HCT116 (cell line): ENCODE measurements around the gene ABHD16B. TPM values are rescaled to one million over a fixed set of nuclear protein-coding genes. Genes with fewer than 3 reads are reported as not detected.

Experiments used
- ATAC-seq: fragments of 200-7000 bp; cut with Tn5 transposase; 2 replicates; pipeline ENCODE4 v1.9.1; 2020; ENCODE audit warnings: mild to moderate bottlenecking, moderate library complexity
- BruUV-seq: library from RNA; stranded (reverse); fragments of 400-500 nt; replicated peaks from 2 replicates; lab custom pipeline; 2021; lab: Mats Ljungman, UMichigan
- CTCF ChIA-PET: fragments of 300-600 bp; sonication (Branson Sonifier 250); formaldehyde crosslinking; loops from one replicate; lab custom pipeline; 2021; ENCODE audit warnings: antibody characterized with exemption; lab: Charles Lee
- POLR2A ChIA-PET: fragments of 300-600, 350-600 bp; sonication (Branson Sonifier 250); formaldehyde crosslinking; loops from one replicate; lab custom pipeline; 2021; ENCODE audit warnings: antibody characterized with exemption; lab: Charles Lee
- RAD21 ChIA-PET, 2 experiments: fragments of 300-600 bp; sonication (Branson Sonifier 250); formaldehyde crosslinking; loops; one replicate each; lab custom pipeline; 2023; ENCODE audit warnings: low total read pairs in 2 of 2; ENCODE audit not compliant: uncharacterized antibody in 2 of 2, unreplicated experiment in 2 of 2, low non-redundant PET in 1 of 2; lab: Charles Lee
- DNase-seq: peaks from one replicate; pipeline ENCODE4 v3.0.0-alpha.2; 2010; ENCODE audit warnings: low read depth, low spot score
- H2AFZ ChIP-seq: fragments of 200-600 bp; shearing (Covaris generic), sonication (generic); 2 replicates; pipeline ENCODE4 v1.6.1; 2017; ENCODE audit warnings: low read depth, mixed run types, mixed read lengths, antibody characterized with exemption, low read length; ENCODE audit not compliant: poor library complexity, severe bottlenecking
- H3K27ac ChIP-seq: 2 replicates; pipeline ENCODE4 v1.5.1; 2012; ENCODE audit warnings: low read depth, low read length
- H3K27me3 ChIP-seq: fragments of 200-600 bp; sonication (generic); 2 replicates; pipeline ENCODE4 v1.6.1; 2016; ENCODE audit warnings: mixed run types, low read length, mixed read lengths; ENCODE audit not compliant: insufficient read depth
- H3K36me3 ChIP-seq, 2 experiments: fragments of 200-500 bp in 1 of 2; fragments of 200-600 bp in 1 of 2; sonication (Bioruptor generic) in 1 of 2; sonication (generic) in 1 of 2; 2 replicates each; pipeline versions ENCODE4 v1.5.1 to v1.6.1; 2014 to 2016; ENCODE audit warnings: low read length in 2 of 2, inconsistent platforms in 1 of 2, mixed read lengths in 1 of 2, mixed run types in 1 of 2; ENCODE audit not compliant: insufficient read depth in 2 of 2, control insufficient read depth in 1 of 2
- H3K4me1 ChIP-seq, 2 experiments: fragments of 200-600 bp in 1 of 2; sonication (generic) in 1 of 2; 2 replicates each; pipeline versions ENCODE4 v1.5.1 to v1.6.1; 2012 to 2017; ENCODE audit warnings: low read length in 2 of 2, inconsistent platforms in 1 of 2, mild to moderate bottlenecking in 1 of 2, mixed read lengths in 1 of 2, mixed run types in 1 of 2, moderate library complexity in 1 of 2; ENCODE audit not compliant: insufficient read depth in 2 of 2, control insufficient read depth in 1 of 2
- H3K4me2 ChIP-seq: fragments of 200-600 bp; sonication (generic); 2 replicates; pipeline ENCODE4 v1.6.1; 2017; ENCODE audit warnings: mixed run types, low read length, mixed read lengths
- H3K4me3 ChIP-seq, 2 experiments: fragments of 200-600 bp in 1 of 2; sonication (generic) in 1 of 2; replicated peaks in 1 of 2; 2 replicates each; pipeline ENCODE4 v1.5.1; 2011 to 2016; ENCODE audit warnings: low read length in 2 of 2, control low read depth in 1 of 2, low read depth in 1 of 2, mild to moderate bottlenecking in 1 of 2, mixed read lengths in 1 of 2, mixed run types in 1 of 2
- H3K79me2 ChIP-seq: fragments of 200-600 bp; sonication (generic); 2 replicates; pipeline ENCODE4 v1.6.1; 2017; ENCODE audit warnings: mild to moderate bottlenecking, mixed run types, low read length, moderate library complexity, mixed read lengths; ENCODE audit not compliant: insufficient read depth
- H3K9ac ChIP-seq: fragments of 200-600 bp; sonication (generic); 2 replicates; pipeline ENCODE4 v1.6.1; 2016; ENCODE audit warnings: low read length, mixed read lengths
- H3K9me2 ChIP-seq: fragments of 200-600 bp; sonication (generic), shearing (Covaris generic); 2 replicates; pipeline ENCODE4 v1.6.1; 2017; ENCODE audit warnings: mixed run types, mild to moderate bottlenecking, moderate library complexity; ENCODE audit not compliant: insufficient read depth
- H3K9me3 ChIP-seq, 2 experiments: fragments of 200-500 bp in 1 of 2; fragments of 200-600 bp in 1 of 2; sonication (Bioruptor generic) in 1 of 2; sonication (generic) in 1 of 2; 2 replicates each; pipeline ENCODE4 v1.6.1; 2014 to 2017; ENCODE audit warnings: low read length in 2 of 2, mixed read lengths in 2 of 2, inconsistent platforms in 1 of 2, low read depth in 1 of 2, mild to moderate bottlenecking in 1 of 2, mixed run types in 1 of 2, moderate library complexity in 1 of 2; ENCODE audit not compliant: control insufficient read depth in 1 of 2, insufficient read depth in 1 of 2
- H4K20me1 ChIP-seq: fragments of 200-600 bp; sonication (generic), shearing (Covaris generic); 2 replicates; pipeline ENCODE4 v1.6.1; 2017; ENCODE audit warnings: mixed run types, mild to moderate bottlenecking, moderate library complexity; ENCODE audit not compliant: insufficient read depth
- CBX3 ChIP-seq: IDR thresholded peaks from 2 replicates; pipeline ENCODE4 v1.6.1; 2012; ENCODE audit warnings: low read depth
- CEBPB ChIP-seq: IDR thresholded peaks from 2 replicates; pipeline ENCODE4 v1.6.1; 2012; ENCODE audit warnings: low read depth
- ELF1 ChIP-seq: IDR thresholded peaks from 2 replicates; pipeline ENCODE4 v1.6.1; 2012; ENCODE audit warnings: low read depth, borderline replicate concordance
- EZH2phosphoT487 ChIP-seq: fragments of 200-600 bp; IDR thresholded peaks from 2 replicates; pipeline ENCODE4 v1.6.1; 2018; ENCODE audit warnings: antibody characterized with exemption, borderline replicate concordance
- FOSL1 ChIP-seq: IDR thresholded peaks from 2 replicates; pipeline ENCODE4 v1.6.1; 2012; ENCODE audit warnings: low read depth
- POLR2AphosphoS5 ChIP-seq: IDR thresholded peaks from 2 replicates; pipeline ENCODE4 v1.6.1; 2011; ENCODE audit warnings: mild to moderate bottlenecking, low read depth, low read length, moderate library complexity
- REST ChIP-seq: IDR thresholded peaks from 2 replicates; pipeline ENCODE4 v1.6.1; 2012; ENCODE audit warnings: low read depth
- SIN3A ChIP-seq: IDR thresholded peaks from 2 replicates; pipeline ENCODE4 v1.6.1; 2012; ENCODE audit warnings: low read depth
- SP1 ChIP-seq: IDR thresholded peaks from 2 replicates; pipeline ENCODE4 v1.6.1; 2012; ENCODE audit warnings: low read depth
- TCF7L2 ChIP-seq: IDR thresholded peaks from 2 replicates; pipeline ENCODE4 v1.7.0; 2011; ENCODE audit warnings: borderline replicate concordance, inconsistent platforms; ENCODE audit not compliant: insufficient read depth, insufficient read length; ENCODE audit errors: extremely low read depth
- YY1 ChIP-seq: IDR thresholded peaks from 2 replicates; pipeline ENCODE4 v1.6.1; 2011; ENCODE audit warnings: low read length, low read depth, moderate library complexity, mild to moderate bottlenecking; ENCODE audit not compliant: insufficient replicate concordance; ENCODE audit errors: extremely low read depth
- ZFX ChIP-seq: fragments of 450-650 bp; IDR thresholded peaks from 2 replicates; pipeline ENCODE4 v1.6.1; 2017
- ZNF274 ChIP-seq: fragments of 200-500 bp; sonication (Bioruptor generic); IDR thresholded peaks from 2 replicates; pipeline ENCODE4 v1.6.1; 2014; ENCODE audit warnings: mild to moderate bottlenecking, low read depth, low read length, inconsistent platforms
- intact Hi-C: fragments of 100-400 bp; cut with micrococcal nuclease; formaldehyde crosslinking; loops from 2 replicates; pipeline ENCODE4 v1.10.0; 2022
- total RNA-seq: library from RNA; stranded (reverse); gene quantifications from one replicate; pipeline ENCODE4 v1.2.1, GENCODE V29; 2021; ENCODE audit not compliant: unreplicated experiment
- TF ChIP-seq, protein P1 (sequence below): IDR thresholded peaks from 2 replicates; pipeline ENCODE4 v1.6.1; 2012
- TF ChIP-seq, protein P2 (sequence below): IDR thresholded peaks from 2 replicates; pipeline ENCODE4 v1.6.1; 2011; ENCODE audit warnings: mild to moderate bottlenecking, low read length, moderate library complexity; ENCODE audit not compliant: insufficient replicate concordance; ENCODE audit errors: extremely low read depth

The ABHD16B gene
- total RNA-seq, 1 experiment from 2014 or later, result not detected

GRCh38 chr20:63854766-63855362 is 6.4 kb upstream of the ABHD16B start (continued):
- TF ChIP-seq TCF7L2 (no peak), CBX3 (no peak), FOSL1 (no peak), ZFX (no peak), CEBPB (no peak)
- TF ChIP-seq, protein P1, sequence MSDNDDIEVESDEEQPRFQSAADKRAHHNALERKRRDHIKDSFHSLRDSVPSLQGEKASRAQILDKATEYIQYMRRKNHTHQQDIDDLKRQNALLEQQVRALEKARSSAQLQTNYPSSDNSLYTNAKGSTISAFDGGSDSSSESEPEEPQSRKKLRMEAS, result no peak

- no peaks in the 10 kb centered on the region for H4K20me1 ChIP-seq
- no peak overlapping the region for H3K4me3 ChIP-seq
- POLR2A ChIA-PET, result interaction anchor here (1.5 kb wide), 1 partner anchor 9 kb away, joined by 6 read pairs; the partner anchor contains the start of gene TPD52L2
- CTCF ChIA-PET, result no interaction called here
- H3K27me3 ChIP-seq, result no peaks in the 10 kb centered on the region
- RAD21 ChIA-PET, result no interaction called here
- H3K9me3 ChIP-seq, result no peaks in the 10 kb centered on the region
- no peaks in the 10 kb centered on the region for H3K9me2 ChIP-seq
- ATAC-seq (no peak), DNase-seq (no peak)
- intact Hi-C loops, result no loop called here
- H2AFZ ChIP-seq, result no peak overlapping the region
- peaks cover 8 to 29% of the 10 kb centered on the region in 2 experiments; a peak in 3 of 4 replicates for H3K4me1 ChIP-seq
- no peak overlapping the region for H3K27ac ChIP-seq
- BruUV-seq, result no TSS peak
- no peaks in the 10 kb centered on the region for H3K36me3 ChIP-seq
- H3K79me2 ChIP-seq, result no peaks in the 10 kb centered on the region
- H3K4me2 ChIP-seq, result no peak overlapping the region
- H3K9ac ChIP-seq, result no peak overlapping the region
- TF ChIP-seq POLR2AphosphoS5, result no peak
- TF ChIP-seq REST, result no peak
- no peak for TF ChIP-seq EZH2phosphoT487
- TF ChIP-seq FOSL1, result no peak
- TF ChIP-seq, protein P2, sequence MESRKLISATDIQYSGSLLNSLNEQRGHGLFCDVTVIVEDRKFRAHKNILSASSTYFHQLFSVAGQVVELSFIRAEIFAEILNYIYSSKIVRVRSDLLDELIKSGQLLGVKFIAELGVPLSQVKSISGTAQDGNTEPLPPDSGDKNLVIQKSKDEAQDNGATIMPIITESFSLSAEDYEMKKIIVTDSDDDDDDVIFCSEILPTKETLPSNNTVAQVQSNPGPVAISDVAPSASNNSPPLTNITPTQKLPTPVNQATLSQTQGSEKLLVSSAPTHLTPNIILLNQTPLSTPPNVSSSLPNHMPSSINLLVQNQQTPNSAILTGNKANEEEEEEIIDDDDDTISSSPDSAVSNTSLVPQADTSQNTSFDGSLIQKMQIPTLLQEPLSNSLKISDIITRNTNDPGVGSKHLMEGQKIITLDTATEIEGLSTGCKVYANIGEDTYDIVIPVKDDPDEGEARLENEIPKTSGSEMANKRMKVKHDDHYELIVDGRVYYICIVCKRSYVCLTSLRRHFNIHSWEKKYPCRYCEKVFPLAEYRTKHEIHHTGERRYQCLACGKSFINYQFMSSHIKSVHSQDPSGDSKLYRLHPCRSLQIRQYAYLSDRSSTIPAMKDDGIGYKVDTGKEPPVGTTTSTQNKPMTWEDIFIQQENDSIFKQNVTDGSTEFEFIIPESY, result no peak
- no peak for TF ChIP-seq ZNF274
- no peak for TF ChIP-seq TCF7L2
- TF ChIP-seq, protein P1, result no peak
- TF ChIP-seq SIN3A, result no peak
- no peak for TF ChIP-seq SP1
- no peak for TF ChIP-seq ELF1
- no peak for TF ChIP-seq YY1
These were observed 5.8 kb upstream of the ABHD16B start for GRCh38 chr20:63855363-63856097.
